Testis (tissue), 3 donors: Measurements from ENCODE around the gene APOA4. TPM values are rescaled to one million over a fixed set of nuclear protein-coding genes. Genes with fewer than 3 reads are reported as not detected.
"Not testable (repeated sequence)": the region's sequence is repeated elsewhere in the genome, so short reads cannot be mapped to it uniquely, and the experiment has no call there.

ENCODE experiments used
- DNase-seq: peaks from one replicate; pipeline ENCODE4 v3.0.0-alpha.2; 2019
- H3K27ac ChIP-seq, 2 donors: fragments of 200-600 bp; sonication (generic); one replicate each; pipeline ENCODE4 v1.5.1; 2019
- H3K27me3 ChIP-seq: fragments of 200-600 bp; sonication (generic); one replicate; pipeline ENCODE4 v1.5.1; 2019
- H3K36me3 ChIP-seq: fragments of 200-600 bp; sonication (generic); one replicate; pipeline ENCODE4 v1.5.1; 2017; ENCODE audit warnings: low read depth; ENCODE audit errors: missing control alignments
- H3K4me1 ChIP-seq: fragments of 200-600 bp; sonication (generic); one replicate; pipeline ENCODE4 v1.5.1; 2019
- H3K4me3 ChIP-seq, 2 donors: fragments of 200-600 bp; sonication (generic); one replicate each; pipeline ENCODE4 v1.5.1; 2017 to 2019
- H3K9me3 ChIP-seq: fragments of 200-600 bp; sonication (generic); one replicate; pipeline ENCODE4 v1.5.1; 2017
- POLR2A ChIP-seq: fragments of 450-650 bp; IDR thresholded peaks from one replicate; pipeline ENCODE4 v1.6.1; 2017; ENCODE audit warnings: antibody characterized with exemption, mild to moderate bottlenecking, moderate library complexity
- WGBS, 2 donors: methylation state at CpG; one replicate each; pipeline ENCODE4 v1.1.5; 2018; 5-methylcytosine and 5-hydroxymethylcytosine counted together
- intact Hi-C: fragments of 100-400 bp; cut with DNase I; formaldehyde crosslinking; loops from one replicate; pipeline ENCODE4 v1.15.1; 2023; ENCODE audit warnings: low total_unique reads
- polyA plus RNA-seq: library from polyadenylated mRNA; stranded (reverse); fragments of 350-450 nt; fragmentation: Illumina TruSeq; extraction: RNeasy Lipid Tissue Mini Kit (QIAGEN cat#74804); gene quantifications from one replicate; pipeline ENCODE4 v1.2.3, GENCODE V29; 2014; ENCODE audit warnings: low read depth, low replicate concordance; ENCODE audit not compliant: insufficient read depth
- total RNA-seq, 2 donors: library from RNA; depleted of rRNA; stranded (reverse); fragments of >200 nt; gene quantifications; one replicate each; pipeline ENCODE4 v1.2.3, GENCODE V29; 2016
- TF ChIP-seq, protein P1 (sequence below), 3 experiments: fragments of 450-650 bp in 2 of 3; fragments of 200-600 bp in 1 of 3; sonication (generic) in 1 of 3; IDR thresholded peaks; one replicate each; pipeline ENCODE4 v1.5.1; 2016 to 2019; ENCODE audit warnings: antibody characterized with exemption in 3 of 3, mild to moderate bottlenecking in 2 of 3, moderate library complexity in 1 of 3

Gene APOA4
- total and polyA plus RNA-seq, 3 donors from 2014 or later = not detected

- no peak for DNase-seq
- Histone ChIP-seq H3K27ac (no peak overlapping the region), H3K9me3 (no peaks in the 10 kb centered on the region), H3K4me3 (no peak overlapping the region), H3K36me3 (no peaks in the 10 kb centered on the region), H3K4me1 (no peaks in the 10 kb centered on the region), H3K27me3 (no peaks in the 10 kb centered on the region)
- TF ChIP-seq, protein P1, sequence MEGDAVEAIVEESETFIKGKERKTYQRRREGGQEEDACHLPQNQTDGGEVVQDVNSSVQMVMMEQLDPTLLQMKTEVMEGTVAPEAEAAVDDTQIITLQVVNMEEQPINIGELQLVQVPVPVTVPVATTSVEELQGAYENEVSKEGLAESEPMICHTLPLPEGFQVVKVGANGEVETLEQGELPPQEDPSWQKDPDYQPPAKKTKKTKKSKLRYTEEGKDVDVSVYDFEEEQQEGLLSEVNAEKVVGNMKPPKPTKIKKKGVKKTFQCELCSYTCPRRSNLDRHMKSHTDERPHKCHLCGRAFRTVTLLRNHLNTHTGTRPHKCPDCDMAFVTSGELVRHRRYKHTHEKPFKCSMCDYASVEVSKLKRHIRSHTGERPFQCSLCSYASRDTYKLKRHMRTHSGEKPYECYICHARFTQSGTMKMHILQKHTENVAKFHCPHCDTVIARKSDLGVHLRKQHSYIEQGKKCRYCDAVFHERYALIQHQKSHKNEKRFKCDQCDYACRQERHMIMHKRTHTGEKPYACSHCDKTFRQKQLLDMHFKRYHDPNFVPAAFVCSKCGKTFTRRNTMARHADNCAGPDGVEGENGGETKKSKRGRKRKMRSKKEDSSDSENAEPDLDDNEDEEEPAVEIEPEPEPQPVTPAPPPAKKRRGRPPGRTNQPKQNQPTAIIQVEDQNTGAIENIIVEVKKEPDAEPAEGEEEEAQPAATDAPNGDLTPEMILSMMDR (IDR thresholded peaks at IDR 0.05) = no peak
- TF ChIP-seq POLR2A = no peak
- intact Hi-C loops = no loop called here
- WGBS, 2 donors = 82% methylated on average over 14 of the region's 14 CpGs
Observed at GRCh38 chr11:116808262-116809175, 14.6 kb downstream of the APOA4 start.

GRCh38 chr11:116807601-116808261 is 15.4 kb downstream of the APOA4 start:
- no peaks in the 10 kb centered on the region for H3K27me3 ChIP-seq
- no peak for TF ChIP-seq POLR2A
- TF ChIP-seq, protein P1 (IDR thresholded peaks at IDR 0.05) = no peak
- intact Hi-C loops = no loop called here
- H3K4me3 ChIP-seq = no peak overlapping the region
- H3K36me3 ChIP-seq = no peaks in the 10 kb centered on the region
- DNase-seq = no peak
- H3K4me1 ChIP-seq = no peaks in the 10 kb centered on the region
- H3K9me3 ChIP-seq = no peaks in the 10 kb centered on the region
- no peak overlapping the region for H3K27ac ChIP-seq
- 82 to 95% methylated on average over 6 of the region's 6 CpGs for whole genome bisulfite sequencing, 2 donors

GRCh38 chr11:116804001-116804400 is 19.1 kb downstream of the APOA4 start:
- intact Hi-C loops = no loop called here
- Histone ChIP-seq H3K4me1 (no peaks in the 10 kb centered on the region), H3K36me3 (no peaks in the 10 kb centered on the region), H3K9me3 (no peaks in the 10 kb centered on the region), H3K27ac (no peak overlapping the region), H3K27me3 (no peaks in the 10 kb centered on the region), H3K4me3 (no peak overlapping the region)
- no peak for TF ChIP-seq POLR2A
- TF ChIP-seq, protein P1 (IDR thresholded peaks at IDR 0.05) = no peak
- WGBS, 2 donors = 67 to 74% methylated on average over 3 of the region's 3 CpGs
- DNase-seq = no peak

GRCh38 chr11:116801662-116802061 is 21.4 kb downstream of the APOA4 start:
- H3K36me3 ChIP-seq, DNase-seq, intact Hi-C loops, H3K9me3 ChIP-seq, H3K4me3 ChIP-seq, H3K4me1 ChIP-seq, H3K27ac ChIP-seq, H3K27me3 ChIP-seq: not testable (repeated sequence)

DNA sequence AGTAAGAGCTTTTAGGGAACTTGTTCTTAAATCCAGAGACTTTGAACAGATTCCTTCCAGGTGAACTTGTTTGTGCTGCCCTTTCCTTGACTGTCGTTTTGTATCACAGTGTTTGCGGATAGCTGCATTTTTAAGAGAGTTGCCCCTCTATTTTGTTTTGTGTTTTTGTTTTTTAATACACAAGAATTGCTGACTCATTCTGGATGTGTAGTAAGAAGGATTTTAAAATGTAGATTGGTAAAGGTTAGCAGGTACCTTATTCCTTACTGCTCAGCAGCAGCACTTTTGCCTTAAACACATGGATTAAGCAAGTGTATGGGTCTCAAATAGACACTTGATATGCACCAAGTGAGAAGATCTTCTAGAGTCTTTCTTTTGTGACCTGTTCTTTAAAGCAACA is 22.5 kb downstream of the APOA4 start:
- H3K27me3 ChIP-seq = no peaks in the 10 kb centered on the region
- no peak overlapping the region for H3K27ac ChIP-seq
- no peaks in the 10 kb centered on the region for H3K36me3 ChIP-seq
- H3K4me1 ChIP-seq = no peaks in the 10 kb centered on the region
- intact Hi-C loops = no loop called here
- H3K4me3 ChIP-seq = no peak overlapping the region
- H3K9me3 ChIP-seq = no peaks in the 10 kb centered on the region
- DNase-seq = no peak
- 95% methylated on average over 2 of the region's 2 CpGs for WGBS, 2 donors
- TF ChIP-seq, protein P1 (IDR thresholded peaks at IDR 0.05) = no peak
- no peak for TF ChIP-seq POLR2A
